Measurements from ENCODE around the gene ITPA. TPM values are rescaled to one million over a fixed set of nuclear protein-coding genes. Genes with fewer than 3 reads are reported as not detected.

ITPA gene
- total RNA-seq, 1 donor from 2014 or later, result 58.4 TPM

- Mint-ChIP-seq H3K4me3 (ENCODE audit: unreplicated experiment) (no peak overlapping the region), H3K4me1 (ENCODE audit: unreplicated experiment) (peaks cover 17% of the 10 kb centered on the region), H3K36me3 (ENCODE audit: unreplicated experiment) (no peaks in the 10 kb centered on the region), H3K27me3 (ENCODE audit: unreplicated experiment) (no peaks in the 10 kb centered on the region), H3K27ac (ENCODE audit: unreplicated experiment) (no peak overlapping the region), H3K9me3 (ENCODE audit: unreplicated experiment) (no peaks in the 10 kb centered on the region)
- DNase-seq (ENCODE audit: extremely low spot score, unreplicated experiment), result no peak
- no peak for TF ChIP-seq CTCF (IDR thresholded peaks at IDR 0.05)
Measured at GRCh38 chr20:3244613-3245012, 35.3 kb downstream of the ITPA start.

GRCh38 chr20:3245156-3245555 lies 35.9 kb downstream of the ITPA start:
- Mint-ChIP-seq H3K27me3 (ENCODE audit: unreplicated experiment) (no peaks in the 10 kb centered on the region), H3K9me3 (ENCODE audit: unreplicated experiment) (no peaks in the 10 kb centered on the region), H3K4me3 (ENCODE audit: unreplicated experiment) (no peak overlapping the region), H3K36me3 (ENCODE audit: unreplicated experiment) (no peaks in the 10 kb centered on the region), H3K4me1 (ENCODE audit: unreplicated experiment) (peaks cover 12% of the 10 kb centered on the region), H3K27ac (ENCODE audit: unreplicated experiment) (no peak overlapping the region)
- TF ChIP-seq CTCF (IDR thresholded peaks at IDR 0.05), result no peak
- DNase-seq (ENCODE audit: extremely low spot score, unreplicated experiment), result no peak

DNA sequence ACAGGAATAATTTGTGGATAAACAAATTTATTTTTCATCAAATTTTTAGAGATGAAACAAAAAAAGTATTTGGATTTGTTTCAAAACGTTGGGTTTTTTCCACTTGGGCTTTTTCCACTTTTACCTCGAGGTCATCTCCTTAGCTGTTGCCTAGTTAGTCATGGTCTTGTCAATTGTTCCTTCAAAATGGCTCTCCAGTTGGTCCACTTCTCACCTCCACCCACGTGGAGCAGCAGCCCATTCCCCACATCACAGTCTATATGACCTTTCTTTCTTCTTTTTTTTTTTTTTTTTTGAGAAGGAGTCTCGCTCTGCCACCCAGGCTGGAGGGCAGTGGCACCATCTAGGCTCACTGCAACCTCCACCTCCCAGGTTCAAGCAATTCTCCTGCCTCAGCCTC lies 36.4 kb downstream of the ITPA start:
- no peak overlapping the region for H3K4me3 Mint-ChIP-seq (ENCODE audit: unreplicated experiment)
- no peaks in the 10 kb centered on the region for H3K9me3 Mint-ChIP-seq (ENCODE audit: unreplicated experiment)
- TF ChIP-seq CTCF (IDR thresholded peaks at IDR 0.05), result no peak
- peaks cover 3% of the 10 kb centered on the region for H3K36me3 Mint-ChIP-seq (ENCODE audit: unreplicated experiment)
- no peaks in the 10 kb centered on the region for H3K27me3 Mint-ChIP-seq (ENCODE audit: unreplicated experiment)
- no peak for DNase-seq (ENCODE audit: extremely low spot score, unreplicated experiment)
- peaks cover 11% of the 10 kb centered on the region for H3K4me1 Mint-ChIP-seq (ENCODE audit: unreplicated experiment)
- no peak overlapping the region for H3K27ac Mint-ChIP-seq (ENCODE audit: unreplicated experiment)

DNA sequence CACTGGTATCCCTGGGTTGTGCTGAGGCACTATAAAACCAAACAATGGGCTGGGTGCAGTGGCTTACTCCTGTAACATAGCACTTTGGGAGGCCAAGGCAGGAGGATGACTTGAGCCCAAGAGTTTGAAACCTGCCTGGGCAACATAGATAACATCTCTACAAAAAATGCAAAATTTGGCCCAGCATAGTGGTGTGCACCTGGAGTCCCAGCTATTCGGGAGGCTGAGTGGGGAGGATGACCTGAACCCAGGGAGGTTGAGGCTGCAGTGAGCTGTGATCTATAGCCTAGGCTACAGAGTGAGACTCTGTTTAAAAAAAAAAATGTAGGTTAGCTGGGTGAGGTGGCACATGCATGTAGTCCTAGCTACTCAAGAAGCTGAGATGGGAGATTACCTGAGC lies 37.4 kb downstream of the ITPA start:
- Mint-ChIP-seq H3K27me3 (ENCODE audit: unreplicated experiment) (no peaks in the 10 kb centered on the region), H3K27ac (ENCODE audit: unreplicated experiment) (no peak overlapping the region), H3K36me3 (ENCODE audit: unreplicated experiment) (peaks cover 3% of the 10 kb centered on the region), H3K9me3 (ENCODE audit: unreplicated experiment) (no peaks in the 10 kb centered on the region), H3K4me3 (ENCODE audit: unreplicated experiment) (no peak overlapping the region), H3K4me1 (ENCODE audit: unreplicated experiment) (peaks cover 6% of the 10 kb centered on the region)
- DNase-seq (ENCODE audit: extremely low spot score, unreplicated experiment), result no peak
- no peak for TF ChIP-seq CTCF (IDR thresholded peaks at IDR 0.05)

DNA sequence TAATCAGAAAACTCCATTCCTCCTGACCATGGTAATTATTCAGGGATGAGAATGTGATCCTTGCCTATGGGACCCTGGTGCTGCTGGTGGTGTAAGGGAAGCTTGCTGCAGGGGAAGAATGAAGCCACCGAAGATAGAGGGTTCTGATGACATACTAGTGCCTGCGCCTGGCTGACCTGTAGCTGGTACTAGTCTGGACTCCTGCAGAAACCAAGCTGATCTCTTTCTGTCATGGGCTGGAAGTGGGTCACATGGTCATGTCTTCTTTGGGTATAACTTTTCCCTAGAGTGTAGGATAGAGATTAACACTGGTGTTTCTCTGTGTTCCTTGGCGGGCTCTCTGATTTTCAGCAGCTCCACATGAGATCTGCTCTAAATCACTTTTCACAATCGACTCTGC lies 38.3 kb downstream of the ITPA start:
- H3K27me3 Mint-ChIP-seq (ENCODE audit: unreplicated experiment), result no peaks in the 10 kb centered on the region

More for the DNA sequence above, 38.3 kb downstream of the ITPA start:
- peaks cover 9% of the 10 kb centered on the region for H3K36me3 Mint-ChIP-seq (ENCODE audit: unreplicated experiment)
- no peaks in the 10 kb centered on the region for H3K9me3 Mint-ChIP-seq (ENCODE audit: unreplicated experiment)
- TF ChIP-seq CTCF (IDR thresholded peaks at IDR 0.05), result no peak
- DNase-seq (ENCODE audit: extremely low spot score, unreplicated experiment), result no peak
- H3K4me1 Mint-ChIP-seq (ENCODE audit: unreplicated experiment), result peaks cover 2% of the 10 kb centered on the region
- H3K4me3 Mint-ChIP-seq (ENCODE audit: unreplicated experiment), result no peak overlapping the region
- H3K27ac Mint-ChIP-seq (ENCODE audit: unreplicated experiment), result no peak overlapping the region
